Measurements from ENCODE around the gene S100A10.

DNA sequence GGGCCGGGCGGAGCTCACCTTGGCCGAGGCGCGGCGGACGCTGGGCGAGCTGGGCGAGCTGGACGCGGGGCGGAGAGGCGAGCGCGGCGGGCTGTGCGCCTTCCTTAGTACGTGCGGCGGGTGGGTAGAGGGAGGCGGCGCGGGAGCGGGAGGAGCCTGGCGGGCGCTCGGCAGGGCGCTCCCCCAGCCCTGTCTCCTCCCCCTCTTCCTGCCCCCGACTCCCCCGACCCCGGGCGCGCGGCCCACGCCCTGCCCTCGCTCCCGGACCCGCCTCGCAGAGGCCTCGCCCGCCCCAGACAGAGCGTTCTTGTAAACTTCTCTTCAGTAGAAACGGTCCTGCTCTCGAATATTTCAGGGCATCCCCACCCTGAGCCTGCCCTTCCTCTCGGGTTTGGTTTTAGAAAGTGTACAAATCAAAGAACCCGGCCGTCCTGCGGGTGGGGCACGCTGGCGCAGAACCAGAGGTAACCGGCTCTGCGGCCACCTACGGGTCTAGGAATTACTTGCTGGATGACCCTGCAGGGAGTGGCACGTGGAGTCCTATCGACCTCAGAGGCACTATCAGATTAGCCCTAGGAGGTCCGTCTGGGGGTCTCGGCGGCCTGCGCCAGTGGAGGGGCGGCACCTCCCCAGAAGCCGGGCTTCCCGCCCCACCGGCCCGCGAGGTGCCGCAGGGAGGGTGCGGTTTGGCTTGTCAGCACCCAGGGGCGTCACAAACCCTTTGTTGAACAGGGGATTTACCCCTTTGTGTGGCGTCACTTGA lies at the start of gene S100A10:
- TF ChIP-seq, protein P1, sequence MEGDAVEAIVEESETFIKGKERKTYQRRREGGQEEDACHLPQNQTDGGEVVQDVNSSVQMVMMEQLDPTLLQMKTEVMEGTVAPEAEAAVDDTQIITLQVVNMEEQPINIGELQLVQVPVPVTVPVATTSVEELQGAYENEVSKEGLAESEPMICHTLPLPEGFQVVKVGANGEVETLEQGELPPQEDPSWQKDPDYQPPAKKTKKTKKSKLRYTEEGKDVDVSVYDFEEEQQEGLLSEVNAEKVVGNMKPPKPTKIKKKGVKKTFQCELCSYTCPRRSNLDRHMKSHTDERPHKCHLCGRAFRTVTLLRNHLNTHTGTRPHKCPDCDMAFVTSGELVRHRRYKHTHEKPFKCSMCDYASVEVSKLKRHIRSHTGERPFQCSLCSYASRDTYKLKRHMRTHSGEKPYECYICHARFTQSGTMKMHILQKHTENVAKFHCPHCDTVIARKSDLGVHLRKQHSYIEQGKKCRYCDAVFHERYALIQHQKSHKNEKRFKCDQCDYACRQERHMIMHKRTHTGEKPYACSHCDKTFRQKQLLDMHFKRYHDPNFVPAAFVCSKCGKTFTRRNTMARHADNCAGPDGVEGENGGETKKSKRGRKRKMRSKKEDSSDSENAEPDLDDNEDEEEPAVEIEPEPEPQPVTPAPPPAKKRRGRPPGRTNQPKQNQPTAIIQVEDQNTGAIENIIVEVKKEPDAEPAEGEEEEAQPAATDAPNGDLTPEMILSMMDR (conservative IDR thresholded peaks at IDR 0.05; ENCODE audit: low read length): no peak
- no peak; the same call in 1 of the 2 replicates for TF ChIP-seq EZH2phosphoT487 (IDR thresholded peaks at IDR 0.05; ENCODE audit: borderline replicate concordance, low read depth, low read length)

All from OCI-LY7 (cell line).